Motor neuron (in vitro differentiated cells): Measurements from ENCODE around the gene ASGR1. TPM values are rescaled to one million over a fixed set of nuclear protein-coding genes. Genes with fewer than 3 reads are reported as not detected.
A peak's percentile ranks its signal among the peaks of the same experiment; 100 is the strongest.
"Not testable (repeated sequence)": the region's sequence is repeated elsewhere in the genome, so short reads cannot be mapped to it uniquely, and the experiment has no call there.

Experiments
- ATAC-seq, 8 experiments: fragments of 200-7000 bp; cut with Tn5 transposase; replicated peaks in 6 of 8; 2 replicates each; pipeline ENCODE4 v1.8.0; 2021; ENCODE audit warnings: mild to moderate bottlenecking in 8 of 8, moderate library complexity in 8 of 8
- H3K27ac ChIP-seq, 2 donors: fragments of 250-450 bp; sonication (Bioruptor Pico); 2 replicates each; pipeline ENCODE4 v1.9.0; 2021; ENCODE audit warnings: antibody characterized with exemption in 2 of 2, mild to moderate bottlenecking in 2 of 2, moderate library complexity in 1 of 2
- H3K4me1 ChIP-seq, 2 donors: fragments of 250-450 bp; sonication (Bioruptor Pico); replicated peaks in 1 of 2; 2 replicates each; pipeline ENCODE4 v1.6.1; 2021; ENCODE audit warnings: antibody characterized with exemption in 2 of 2, mild to moderate bottlenecking in 2 of 2, moderate library complexity in 1 of 2
- H3K4me3 ChIP-seq, 5 donors: fragments of 250-450 bp; sonication (Bioruptor Pico); 2 replicates each; pipeline ENCODE4 v1.9.0; 2021; ENCODE audit warnings: antibody characterized with exemption in 5 of 5, mild to moderate bottlenecking in 5 of 5, moderate library complexity in 4 of 5
- WGBS, 10 experiments: fragments of 450-650 bp; shearing (Covaris generic); methylation state at CpG; one replicate each; pipeline ENCODE4 v1.0.0; 2022; 5-methylcytosine and 5-hydroxymethylcytosine counted together
- in situ Hi-C, 9 experiments: fragments of 400-800 bp; cut with MboI; loops; one replicate each; pipeline ENCODE4 v1.15.0; 2021; ENCODE audit warnings: low sequenced_read_pairs in 9 of 9, low pct_unique_long_range_greater_than_20kb in 2 of 9; ENCODE audit not compliant: unreplicated experiment in 9 of 9
- total RNA-seq, 8 experiments: library from RNA; unstranded; fragments of 300-600 nt; gene quantifications; 2 replicates each; pipeline versions ENCODE4 v1.2.3 to v1.2.4, GENCODE V29; 2022

Gene ASGR1
- total RNA-seq, 8 experiments from 2014 or later: 1.4 to 26.7 (median 10.1) TPM

GRCh38 chr17:7192271-7192937, 13.2 kb upstream of the ASGR1 start:
- no peak overlapping the region for H3K4me3 ChIP-seq
- H3K4me1 ChIP-seq: no peaks in the 10 kb centered on the region
- 60 to 89% (median 76%) methylated on average over 1 to 7 of the region's 12 CpGs; no CpG with 5 or more reads in 5 of the 10 experiments for WGBS, 10 experiments
- in situ Hi-C loops: no loop called here
- ATAC-seq: no peak
- peak overlapping the region in 1 of 2 donors; percentile 37 for H3K27ac ChIP-seq

GRCh38 chr17:7191571-7192270, 12.6 kb upstream of the ASGR1 start:
- WGBS, 10 experiments: 67 to 100% (median 84%) methylated on average over 1 to 5 of the region's 26 CpGs; no CpG with 5 or more reads in 5 of the 10 experiments
- Histone ChIP-seq H3K27ac (peak overlapping the region in 1 of 2 donors; percentile 33), H3K4me1 (no peaks in the 10 kb centered on the region), H3K4me3 (no peak overlapping the region)
- ATAC-seq: peak; percentile 46 to 92 (median 74)
- in situ Hi-C loops: no loop called here

- peak in 1 of 8 experiments; percentile 3 for ATAC-seq
- H3K4me3 ChIP-seq: no peak overlapping the region
- H3K27ac ChIP-seq: no peak overlapping the region
- 92 to 100% (median 96%) methylated on average over 2 to 5 of the region's 12 CpGs; no CpG with 5 or more reads in 7 of the 10 experiments for WGBS, 10 experiments
- in situ Hi-C loops: no loop called here
- H3K4me1 ChIP-seq: no peaks in the 10 kb centered on the region
These were observed 11.9 kb upstream of the ASGR1 start for GRCh38 chr17:7191069-7191468.

GRCh38 chr17:7190276-7190917, 11.2 kb upstream of the ASGR1 start:
- H3K27ac ChIP-seq: no peak overlapping the region
- no peak overlapping the region for H3K4me3 ChIP-seq
- WGBS, 10 experiments: 60 to 90% (median 90%) methylated on average over 1 to 4 of the region's 14 CpGs; no CpG with 5 or more reads in 7 of the 10 experiments
- ATAC-seq: peak in 1 of 8 experiments; percentile 7
- no peaks in the 10 kb centered on the region for H3K4me1 ChIP-seq
- in situ Hi-C loops: no loop called here

- no peak overlapping the region for H3K4me3 ChIP-seq
- WGBS, 10 experiments: 50 to 90% (median 63%) methylated on average over 1 to 4 of the region's 7 CpGs; no CpG with 5 or more reads in 1 of the 10 experiments
- no peaks in the 10 kb centered on the region for H3K4me1 ChIP-seq
- no peak overlapping the region for H3K27ac ChIP-seq
- in situ Hi-C loops: no loop called here
- ATAC-seq: peak in 3 of 8 experiments; percentile 50 to 82 (median 57)
These were observed 7.1 kb upstream of the ASGR1 start for GRCh38 chr17:7186241-7186640.

GRCh38 chr17:7184647-7185046, 5.5 kb upstream of the ASGR1 start:
- in situ Hi-C loops: no loop called here
- H3K4me3 ChIP-seq: no peak overlapping the region
- 20 to 100% (median 94%) methylated on average over 1 to 4 of the region's 6 CpGs; no CpG with 5 or more reads in 5 of the 10 experiments for WGBS, 10 experiments
- no peak for ATAC-seq
- no peak overlapping the region for H3K27ac ChIP-seq
- no peaks in the 10 kb centered on the region for H3K4me1 ChIP-seq

- H3K4me3 ChIP-seq: no peak overlapping the region
- ATAC-seq: peak in 4 of 8 experiments; percentile 12 to 30 (median 19)
- in situ Hi-C loops: no loop called here
- WGBS, 10 experiments: 41 to 100% (median 72%) methylated on average over 1 to 6 of the region's 14 CpGs; no CpG with 5 or more reads in 5 of the 10 experiments
- no peak overlapping the region for H3K27ac ChIP-seq
- H3K4me1 ChIP-seq: no peaks in the 10 kb centered on the region
These were observed 4.9 kb upstream of the ASGR1 start for GRCh38 chr17:7184091-7184488.

GRCh38 chr17:7183433-7184090, 4.4 kb upstream of the ASGR1 start:
- 44 to 92% (median 64%) methylated on average over 1 to 5 of the region's 7 CpGs; no CpG with 5 or more reads in 2 of the 10 experiments for WGBS, 10 experiments
- ATAC-seq: peak in 4 of 8 experiments; percentile 12 to 60 (median 20)
- Histone ChIP-seq H3K4me1 (no peaks in the 10 kb centered on the region), H3K27ac (no peak overlapping the region), H3K4me3 (no peak overlapping the region)
- in situ Hi-C loops: no loop called here

- WGBS, 10 experiments: 83 to 100% (median 100%) methylated on average over 1 to 2 of the region's 2 CpGs; no CpG with 5 or more reads in 4 of the 10 experiments
- not testable (repeated sequence) for ATAC-seq
These were observed 2.9 kb upstream of the ASGR1 start for GRCh38 chr17:7182101-7182500.

GRCh38 chr17:7178973-7179316, 225 bp downstream of the ASGR1 start:
- Histone ChIP-seq H3K4me3 (no peak overlapping the region), H3K27ac (no peak overlapping the region), H3K4me1 (peaks cover 4 to 11% of the 10 kb centered on the region in 2 donors)
- WGBS, 10 experiments: no CpG with 5 or more reads among the region's 11 CpGs
- ATAC-seq: no peak
- in situ Hi-C loops: no loop called here

More at GRCh38 chr17:7182101-7182500, 2.9 kb upstream of the ASGR1 start:
- H3K4me3 ChIP-seq, in situ Hi-C loops, H3K4me1 ChIP-seq, H3K27ac ChIP-seq: not testable (repeated sequence)

GRCh38 chr17:7177954-7178477, 1.2 kb downstream of the ASGR1 start:
- peaks cover 4 to 11% of the 10 kb centered on the region in 2 donors for H3K4me1 ChIP-seq
- H3K4me3 ChIP-seq: peak overlapping the region; percentile 46 to 54 (median 51)
- in situ Hi-C loops: no loop called here
- H3K27ac ChIP-seq: peak overlapping the region; percentile 77 to 84
- peak in 6 of 8 experiments; percentile 29 to 47 (median 40) for ATAC-seq
- WGBS, 10 experiments: 0 to 20% (median 0%) methylated on average over 1 to 5 of the region's 18 CpGs; no CpG with 5 or more reads in 4 of the 10 experiments

- peak overlapping the region; percentile 77 to 84 for H3K27ac ChIP-seq
- WGBS, 10 experiments: 0 to 4% (median 0%) methylated on average over 2 to 7 of the region's 31 CpGs; no CpG with 5 or more reads in 2 of the 10 experiments
- peaks cover 4 to 11% of the 10 kb centered on the region in 2 donors for H3K4me1 ChIP-seq
- peak overlapping the region; percentile 46 to 54 (median 51) for H3K4me3 ChIP-seq
- in situ Hi-C loops: no loop called here
- peak; percentile 81 to 95 (median 86) for ATAC-seq
These were observed 1.8 kb downstream of the ASGR1 start for GRCh38 chr17:7177191-7177953.
